Measurements from ENCODE around the gene EFHC1. TPM values are rescaled to one million over a fixed set of nuclear protein-coding genes. Genes with fewer than 3 reads are reported as not detected.

EFHC1 gene
- total RNA-seq, 1 donor from 2014 or later: 44.1 TPM

DNA sequence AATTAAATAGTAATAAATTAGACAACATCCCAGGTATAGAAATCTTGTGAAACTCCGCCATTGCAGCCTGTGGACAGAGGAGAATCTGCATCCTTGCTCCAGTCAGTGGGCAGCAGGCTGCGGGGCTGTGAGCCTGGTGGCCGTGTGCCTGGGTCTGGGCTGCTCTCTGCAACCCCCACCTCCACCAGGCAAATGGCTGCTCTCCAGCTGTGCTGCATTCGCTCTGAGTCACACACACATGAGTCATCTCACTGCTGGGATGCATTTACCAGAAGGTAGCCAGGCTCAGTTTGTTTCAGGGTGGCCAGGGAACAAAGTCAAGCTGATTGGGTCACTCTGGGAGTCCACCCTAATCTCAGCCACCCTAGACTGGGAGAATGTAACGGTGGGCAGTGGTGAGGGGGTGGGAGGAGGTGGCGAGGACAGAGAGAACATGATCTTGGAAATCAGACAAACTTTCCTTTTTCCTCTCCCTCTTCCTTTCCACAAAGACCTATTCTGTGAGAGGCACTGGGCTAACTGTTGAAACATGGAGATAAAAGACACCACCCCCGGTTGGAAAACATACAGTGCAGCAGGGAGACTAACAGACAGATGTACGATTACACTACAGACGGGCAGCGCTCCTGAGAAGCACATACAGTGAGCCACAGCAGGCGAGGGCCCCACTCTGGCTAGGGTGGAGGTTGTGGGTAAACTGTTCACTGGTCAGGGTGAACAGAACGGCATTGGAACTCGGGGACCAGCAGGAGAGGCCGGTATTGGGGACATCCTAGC, 97.5 kb downstream of the EFHC1 start:
- DNase-seq (ENCODE audit: low spot score): peak; percentile 96

- no peak for DNase-seq (ENCODE audit: low spot score)
Measured at GRCh38 chr6:52518279-52518945, 98.3 kb downstream of the EFHC1 start.

GRCh38 chr6:52519618-52520017, 99.5 kb downstream of the EFHC1 start:
- DNase-seq (ENCODE audit: low spot score): no peak

DNA sequence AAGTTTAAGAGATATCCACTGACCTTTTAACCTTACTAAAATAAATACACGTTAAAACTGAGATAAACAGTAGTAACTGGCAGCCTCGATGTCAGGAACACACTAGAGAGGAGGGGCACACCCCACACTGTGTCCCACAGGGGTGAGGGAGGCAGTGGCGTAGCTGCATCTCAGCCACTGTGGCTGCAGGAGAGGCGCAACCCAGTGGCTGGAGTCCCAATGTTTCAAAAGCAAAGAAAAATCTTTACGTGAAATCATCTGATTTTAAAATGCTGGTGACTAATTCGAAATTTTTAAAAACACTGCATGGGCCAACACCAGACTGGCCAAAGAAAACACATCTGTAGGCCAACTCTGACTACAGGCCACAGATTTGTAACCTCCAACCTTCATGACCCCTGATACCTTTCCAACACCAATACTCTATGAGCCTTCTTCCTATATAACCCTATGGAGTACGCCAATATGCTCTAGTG, 102.0 kb downstream of the EFHC1 start:
- DNase-seq (ENCODE audit: low spot score): no peak

DNA sequence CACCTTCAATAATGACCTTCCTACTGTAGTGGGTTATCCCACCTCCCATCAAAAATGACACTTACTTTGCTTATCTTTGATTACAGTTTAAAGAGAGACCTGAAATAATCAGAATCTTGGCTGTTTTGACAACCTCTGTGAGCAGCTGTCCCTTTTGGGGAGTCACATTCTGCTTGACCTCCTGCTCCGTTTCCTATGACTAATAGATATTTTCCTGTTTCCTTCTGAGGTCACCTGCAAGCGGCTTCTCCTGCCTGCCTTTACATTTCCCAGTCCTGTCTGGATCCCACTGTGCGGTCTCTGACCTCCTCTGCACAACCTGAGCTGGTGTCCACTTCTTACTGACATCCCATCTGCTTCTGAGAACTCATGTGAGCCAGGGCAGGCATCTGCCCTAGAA, 102.5 kb downstream of the EFHC1 start:
- no peak for DNase-seq (ENCODE audit: low spot score)

DNA sequence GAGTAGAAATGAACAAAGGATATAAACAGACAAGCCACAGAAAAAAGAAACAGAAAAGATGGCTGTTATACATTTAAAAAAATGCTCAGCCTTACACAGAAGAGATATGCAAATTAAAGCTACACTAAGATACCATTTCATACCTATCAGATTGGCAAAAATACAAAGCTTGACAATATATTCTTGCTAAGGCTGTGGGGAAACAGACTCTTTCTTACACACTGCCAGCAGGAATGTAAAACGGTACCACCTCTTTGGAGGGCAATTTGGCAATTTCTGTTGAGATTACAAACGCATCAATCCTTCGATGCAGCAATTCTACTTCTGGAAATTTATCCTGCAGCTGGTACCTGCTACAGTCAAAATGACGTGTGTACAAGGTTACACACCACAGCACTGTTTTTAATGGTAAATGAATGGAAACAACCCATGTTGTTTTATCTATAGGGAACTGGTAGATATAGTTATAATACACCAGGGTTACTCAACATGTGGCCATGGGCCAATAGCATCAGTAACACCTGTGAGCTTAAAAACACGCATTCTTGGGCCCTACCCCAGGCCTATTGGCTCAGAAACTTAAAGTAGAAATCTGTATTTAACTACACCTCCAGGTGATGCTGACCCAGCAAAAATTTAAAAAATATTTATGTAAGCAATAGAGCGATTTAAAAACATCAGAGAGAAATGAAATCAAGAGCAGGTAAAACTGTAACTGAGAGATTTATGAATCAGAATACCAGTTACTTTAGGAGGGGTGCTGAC, 103.4 kb downstream of the EFHC1 start:
- DNase-seq (ENCODE audit: low spot score): no peak

GRCh38 chr6:52524918-52525317, 104.8 kb downstream of the EFHC1 start:
- DNase-seq (ENCODE audit: low spot score): no peak

- no peak for DNase-seq (ENCODE audit: low spot score)
Measured at GRCh38 chr6:52526634-52527033, 106.5 kb downstream of the EFHC1 start.

DNA sequence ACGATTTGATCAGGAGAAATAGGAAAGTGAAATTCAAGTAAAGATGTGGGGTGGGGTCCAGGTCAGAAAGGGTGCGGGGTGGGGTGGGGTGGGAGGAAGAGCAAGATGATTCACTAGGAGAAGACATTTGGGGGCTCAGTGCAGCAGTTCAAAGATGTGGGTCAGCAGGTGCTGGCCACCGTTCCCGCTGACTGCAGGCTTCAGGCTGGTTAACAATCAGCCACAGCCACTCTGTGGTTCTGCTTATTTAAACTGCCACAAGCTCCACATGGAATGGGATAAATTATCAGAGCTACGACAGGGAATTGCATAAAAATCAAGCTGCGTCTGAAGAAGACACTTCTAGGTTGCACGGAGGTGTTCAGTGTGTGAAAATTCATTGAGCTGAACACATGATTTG, 107.3 kb downstream of the EFHC1 start:
- no peak for DNase-seq (ENCODE audit: low spot score)

- DNase-seq (ENCODE audit: low spot score): no peak
Measured at GRCh38 chr6:52529311-52529710, 109.2 kb downstream of the EFHC1 start.

GRCh38 chr6:52530351-52530750, 110.2 kb downstream of the EFHC1 start:
- DNase-seq (ENCODE audit: low spot score): no peak

DNA sequence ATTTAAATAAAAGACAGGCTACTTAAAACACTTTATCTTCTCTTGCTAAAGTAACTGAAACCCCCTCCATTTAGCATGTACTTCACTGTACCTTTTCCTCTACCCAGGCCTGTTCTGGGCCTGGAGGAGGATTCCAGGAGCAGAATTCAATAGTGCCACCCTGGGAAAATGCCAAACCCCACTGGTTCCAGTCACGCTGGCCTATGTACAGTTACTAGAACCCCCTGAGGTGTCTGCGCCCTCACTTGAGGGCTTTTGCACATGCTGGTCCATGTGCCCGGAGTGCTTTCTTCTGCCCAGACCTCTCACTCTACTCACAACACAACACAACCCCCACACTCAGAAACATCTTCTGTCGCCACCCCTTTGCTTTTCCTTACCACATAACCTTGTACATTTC, 111.3 kb downstream of the EFHC1 start:
- DNase-seq (ENCODE audit: low spot score): no peak

- DNase-seq (ENCODE audit: low spot score): no peak
Measured at GRCh38 chr6:52531834-52532233, 111.7 kb downstream of the EFHC1 start.

DNA sequence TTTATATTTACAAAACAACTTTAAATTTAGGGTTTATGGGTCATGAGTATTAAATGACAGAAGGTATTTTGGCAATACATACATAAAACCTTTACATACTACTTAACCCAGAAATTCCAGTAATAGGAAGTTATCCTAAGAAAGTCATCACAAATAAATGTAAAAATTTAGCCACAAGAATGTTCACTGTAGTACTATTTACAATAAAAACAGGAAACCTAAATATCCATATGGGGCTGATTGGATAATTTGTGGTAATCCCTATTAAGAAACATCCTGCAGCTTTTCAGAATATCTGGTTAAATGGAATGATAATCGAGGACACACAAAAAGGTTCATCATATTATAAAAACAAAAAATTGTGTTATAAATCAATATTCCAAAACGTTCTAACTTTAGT, 112.3 kb downstream of the EFHC1 start:
- DNase-seq (ENCODE audit: low spot score): no peak

DNA sequence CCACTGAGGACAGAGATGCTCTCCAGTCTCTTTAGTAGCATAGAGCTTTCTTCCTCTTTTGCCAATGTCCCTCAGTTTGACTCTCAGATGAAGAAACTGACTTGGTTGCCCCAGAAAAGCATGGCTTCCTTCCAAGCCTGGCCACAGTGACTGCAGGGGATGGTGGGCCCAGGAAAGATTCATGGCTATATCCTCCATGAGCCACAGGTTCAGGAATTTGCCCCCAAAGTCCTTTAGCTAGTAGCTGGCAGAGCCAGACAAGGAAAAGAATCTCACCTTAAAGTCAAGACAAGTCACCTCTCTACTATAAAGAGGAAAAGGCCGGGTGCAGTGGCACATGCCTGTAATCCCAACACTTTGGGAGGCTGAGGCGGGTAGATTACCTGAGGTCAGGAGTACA, 113.3 kb downstream of the EFHC1 start:
- DNase-seq (ENCODE audit: low spot score): no peak

DNA sequence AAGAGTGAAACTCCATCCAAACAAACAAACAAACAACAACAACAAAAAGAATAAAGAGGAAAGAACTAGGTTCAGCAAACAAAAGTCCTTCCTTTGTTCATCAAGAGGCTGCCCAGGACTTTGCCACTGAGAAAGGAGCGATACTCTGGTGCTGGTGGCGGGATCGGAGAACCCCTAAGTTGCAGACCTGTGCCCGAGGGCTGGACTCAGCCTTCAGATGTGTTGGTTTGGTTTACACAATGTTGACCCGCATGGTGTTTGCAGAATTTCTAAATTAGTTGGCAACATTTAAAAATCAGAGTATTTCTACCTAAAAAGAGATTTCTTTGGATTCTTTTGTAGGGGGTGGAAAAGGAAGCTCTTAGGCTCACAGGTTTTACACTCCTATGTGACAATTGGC, 114.2 kb downstream of the EFHC1 start:
- no peak for DNase-seq (ENCODE audit: low spot score)

DNA sequence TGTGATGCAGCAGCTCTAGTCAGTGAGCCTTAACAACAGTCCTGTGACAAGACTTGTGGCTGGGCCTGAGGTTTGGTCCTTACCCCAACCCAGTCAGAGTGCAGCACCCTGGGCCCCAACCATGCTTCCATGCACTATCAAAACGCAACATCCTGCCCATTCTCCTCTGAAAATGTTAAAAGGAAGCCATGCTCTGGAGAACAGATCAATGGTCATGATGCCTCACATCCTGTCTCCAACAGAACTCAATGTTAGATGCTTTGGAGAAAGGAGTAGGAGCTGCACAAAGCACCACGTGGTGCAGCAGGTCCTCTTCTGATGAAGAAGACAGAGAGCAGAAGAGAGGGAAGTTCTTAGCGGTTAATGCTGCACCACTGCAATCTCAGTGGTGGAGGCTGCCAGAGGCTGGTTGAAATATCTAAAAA, 114.8 kb downstream of the EFHC1 start:
- no peak for DNase-seq (ENCODE audit: low spot score)

DNA sequence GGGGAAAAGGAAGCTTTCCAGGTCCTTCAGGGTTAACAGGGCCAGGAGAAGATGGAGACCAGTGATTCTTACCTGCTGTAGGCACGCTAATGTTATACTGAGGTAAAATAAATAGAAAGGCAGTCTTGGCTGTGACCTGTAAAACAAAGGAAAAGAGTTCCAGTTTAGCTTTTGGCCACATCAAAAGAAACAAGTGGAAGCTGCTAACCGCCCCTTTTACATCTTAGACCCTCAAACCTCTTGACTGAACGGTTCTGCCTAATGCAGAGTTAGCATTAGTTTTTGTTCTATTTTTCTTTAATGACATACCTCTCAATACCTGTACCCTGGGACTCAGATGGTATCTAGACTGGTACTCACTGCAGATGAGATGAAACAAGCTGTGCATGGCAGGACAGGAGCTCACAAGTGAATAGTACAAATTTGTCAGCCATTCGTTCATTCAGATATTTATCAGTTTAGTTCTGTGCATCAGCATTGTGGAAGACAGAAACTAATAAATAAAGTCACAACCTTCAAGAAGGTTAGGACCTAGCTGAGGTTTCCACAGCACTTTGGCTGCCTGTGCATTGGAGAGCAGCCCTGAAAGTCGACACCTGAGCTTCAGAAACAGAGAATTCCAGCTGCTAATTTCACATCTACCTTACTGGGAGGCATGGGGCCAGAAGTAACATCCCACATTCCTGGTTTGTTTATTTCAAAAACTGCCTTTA, 115.7 kb downstream of the EFHC1 start:
- DNase-seq (ENCODE audit: low spot score): no peak

DNA sequence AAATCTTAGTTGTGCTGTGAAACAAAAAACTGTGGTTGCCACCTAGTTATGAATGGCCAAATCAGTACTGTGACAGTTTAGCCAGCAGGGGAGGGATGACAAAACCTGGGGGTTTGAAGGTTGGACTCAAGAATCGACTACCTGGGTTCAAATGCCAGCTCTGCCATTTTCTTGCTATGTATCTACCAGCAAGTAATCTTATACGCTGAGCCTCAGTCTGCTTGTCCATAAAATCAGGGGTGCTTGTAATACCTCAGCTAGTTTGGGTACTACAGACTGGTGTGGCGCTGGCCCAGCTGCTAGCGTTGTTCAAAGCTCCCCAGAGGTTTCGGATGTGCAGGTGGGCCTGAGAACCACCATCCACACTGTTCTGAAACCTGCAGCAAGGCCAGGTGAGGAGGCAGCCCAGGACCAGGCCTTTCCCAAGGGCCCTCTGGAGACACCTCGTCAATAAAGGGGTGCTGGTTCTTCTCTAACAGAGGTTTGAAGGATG, 116.3 kb downstream of the EFHC1 start:
- no peak for DNase-seq (ENCODE audit: low spot score)

DNA sequence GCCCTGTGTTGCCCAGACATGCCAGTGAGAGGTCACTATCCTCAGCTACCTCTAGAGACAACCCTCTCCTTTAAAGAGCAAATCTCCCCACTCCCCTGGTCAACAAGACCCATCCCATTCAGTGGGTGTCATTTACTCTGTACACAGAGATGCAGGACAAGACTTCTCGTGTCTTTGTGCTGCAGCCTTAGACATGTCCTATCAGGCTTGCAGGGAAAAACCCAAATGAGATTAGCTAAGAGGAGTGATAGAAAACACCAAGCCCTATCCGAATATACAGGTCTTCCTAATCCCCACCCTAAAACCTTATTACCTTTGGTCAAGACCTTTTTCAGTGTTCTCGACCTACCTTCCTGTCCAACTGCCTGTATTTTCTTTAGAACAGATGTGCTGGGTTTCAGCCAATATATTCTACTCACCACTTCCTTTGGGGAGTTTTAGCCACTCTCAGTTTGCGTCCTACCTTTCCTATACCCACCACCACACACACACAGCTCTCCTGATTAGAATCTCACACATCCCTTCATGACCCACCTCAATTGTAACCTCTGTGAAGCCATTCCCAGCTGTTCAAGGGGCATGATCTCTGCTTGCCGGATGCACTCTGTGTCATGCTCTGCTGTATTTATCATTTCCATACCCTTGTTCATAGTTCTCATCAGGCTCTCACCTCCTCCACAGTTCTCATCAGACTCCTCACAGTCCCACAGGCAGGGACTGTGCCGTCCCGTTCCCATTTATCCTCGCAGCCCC, 117.0 kb downstream of the EFHC1 start:
- no peak for DNase-seq (ENCODE audit: low spot score)
